LoVo (cell line): ENCODE results near the gene MTAP.
"Not testable (repeated sequence)": the region's sequence is repeated elsewhere in the genome, so short reads cannot be mapped to it uniquely, and the experiment has no call there.

Source experiments
- DNase-seq: peaks from one replicate; pipeline ENCODE4 v3.0.0-alpha.2; 2016; ENCODE audit warnings: low spot score

The MTAP gene

GRCh38 chr9:21919377-21920362 is 117.2 kb downstream of the MTAP start:
- DNase-seq, result peak; percentile 83

GRCh38 chr9:21923694-21924093 is 121.3 kb downstream of the MTAP start:
- DNase-seq, result no peak

- no peak for DNase-seq
Measured at GRCh38 chr9:21927752-21928151, 125.3 kb downstream of the MTAP start.

- no peak for DNase-seq
Measured at GRCh38 chr9:21931428-21931827, 129.0 kb downstream of the MTAP start.

GRCh38 chr9:21933281-21933680 is 130.8 kb downstream of the MTAP start:
- peak; percentile 67 for DNase-seq

- DNase-seq, result no peak
Measured at GRCh38 chr9:21933865-21934264, 131.4 kb downstream of the MTAP start.

GRCh38 chr9:21935631-21936030 is 133.2 kb downstream of the MTAP start:
- DNase-seq, result no peak

- no peak for DNase-seq
Measured at GRCh38 chr9:21936161-21936560, 133.7 kb downstream of the MTAP start.

GRCh38 chr9:21941337-21941995 is 139.0 kb downstream of the MTAP start:
- no peak for DNase-seq

GRCh38 chr9:21943464-21943863 is 141.0 kb downstream of the MTAP start:
- no peak for DNase-seq

- DNase-seq, result no peak
Measured at GRCh38 chr9:21945606-21946005, 143.2 kb downstream of the MTAP start.

- DNase-seq, result no peak
Measured at GRCh38 chr9:21958833-21959232, 156.4 kb downstream of the MTAP start.

- DNase-seq, result not testable (repeated sequence)
Measured at GRCh38 chr9:21959268-21959667, 156.8 kb downstream of the MTAP start.

GRCh38 chr9:21961569-21961968 is 159.1 kb downstream of the MTAP start:
- DNase-seq, result no peak

- no peak for DNase-seq
Measured at GRCh38 chr9:21964925-21965385, 162.5 kb downstream of the MTAP start.

- DNase-seq, result no peak
Measured at GRCh38 chr9:21965401-21965951, 163.0 kb downstream of the MTAP start.

GRCh38 chr9:21966140-21966851 is 163.9 kb downstream of the MTAP start:
- DNase-seq, result no peak

GRCh38 chr9:21967169-21967568 is 164.7 kb downstream of the MTAP start:
- DNase-seq, result no peak

GRCh38 chr9:21967702-21968101 is 165.3 kb downstream of the MTAP start:
- no peak for DNase-seq

GRCh38 chr9:21968331-21969010 is 166.0 kb downstream of the MTAP start:
- DNase-seq, result no peak
